ENCODE measurements around the gene VENTX.

DNA sequence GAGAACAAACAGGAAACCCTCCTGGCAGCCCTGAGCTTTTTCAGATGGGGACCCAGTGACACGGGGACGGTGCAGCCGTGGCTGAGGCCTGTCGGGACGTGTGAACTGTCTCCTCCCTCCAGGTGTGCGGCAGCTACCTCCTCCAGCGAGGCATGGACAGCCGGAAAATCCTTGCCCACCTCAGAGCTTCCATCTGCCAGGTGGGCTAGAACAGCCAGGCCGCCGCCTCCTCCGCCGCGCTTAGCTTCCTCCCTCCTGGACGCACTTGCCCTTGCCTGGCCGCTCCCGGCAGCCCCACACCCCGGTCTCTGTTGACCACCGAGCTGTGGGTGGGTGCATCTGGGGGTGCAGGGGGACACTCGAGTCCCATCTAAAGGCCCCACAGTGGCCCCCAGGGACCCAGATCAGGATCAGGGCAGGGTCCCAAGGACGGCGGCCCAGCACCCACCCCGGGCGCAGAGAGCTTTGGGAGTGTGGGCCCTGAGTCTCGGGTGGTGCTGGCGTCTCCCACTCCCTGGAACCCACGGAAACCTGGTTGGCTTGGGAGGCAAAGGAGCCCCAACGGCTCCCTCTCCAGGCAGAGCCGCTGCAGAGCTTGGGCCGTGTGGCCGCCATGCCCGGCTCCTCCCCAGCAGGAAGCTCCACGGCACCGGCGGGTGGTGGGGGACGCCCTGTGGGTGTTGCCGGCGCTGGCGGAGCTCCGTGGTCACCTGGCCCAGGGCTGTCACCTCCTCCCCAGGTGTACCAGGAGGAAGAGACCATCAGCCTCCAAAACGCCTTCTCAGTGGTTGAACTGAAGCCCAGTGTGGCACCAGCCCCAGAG is 40.5 kb upstream of the VENTX start:
- TF ChIP-seq ZFP3 (tag by site-specific recombination; IDR thresholded peaks at IDR 0.05; ENCODE audit: low read depth) (no peak), OVOL3 (tag by site-specific recombination; IDR thresholded peaks at IDR 0.05) (no peak), ZNF324 (tag by site-specific recombination; IDR thresholded peaks at IDR 0.05) (no peak), ZNF404 (tag by site-specific recombination; IDR thresholded peaks at IDR 0.05) (no peak), RBAK (tag by site-specific recombination; IDR thresholded peaks at IDR 0.05) (no peak), GLI2 (tag by site-specific recombination; IDR thresholded peaks at IDR 0.05; ENCODE audit: borderline replicate concordance, low read depth) (no peak)
- TF ChIP-seq, protein P1, sequence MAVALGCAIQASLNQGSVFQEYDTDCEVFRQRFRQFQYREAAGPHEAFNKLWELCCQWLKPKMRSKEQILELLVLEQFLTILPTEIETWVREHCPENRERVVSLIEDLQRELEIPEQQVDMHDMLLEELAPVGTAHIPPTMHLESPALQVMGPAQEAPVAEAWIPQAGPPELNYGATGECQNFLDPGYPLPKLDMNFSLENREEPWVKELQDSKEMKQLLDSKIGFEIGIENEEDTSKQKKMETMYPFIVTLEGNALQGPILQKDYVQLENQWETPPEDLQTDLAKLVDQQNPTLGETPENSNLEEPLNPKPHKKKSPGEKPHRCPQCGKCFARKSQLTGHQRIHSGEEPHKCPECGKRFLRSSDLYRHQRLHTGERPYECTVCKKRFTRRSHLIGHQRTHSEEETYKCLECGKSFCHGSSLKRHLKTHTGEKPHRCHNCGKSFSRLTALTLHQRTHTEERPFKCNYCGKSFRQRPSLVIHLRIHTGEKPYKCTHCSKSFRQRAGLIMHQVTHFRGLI (tag by site-specific recombination; IDR thresholded peaks at IDR 0.05), result no peak
